ENCODE data around the gene TP63.

GRCh38 chr3:189714991-189715961 is 84.1 kb downstream of the TP63 start:
- TF ChIP-seq CTCF (IDR thresholded peaks at IDR 0.05) (no peak), POLR2A (IDR thresholded peaks at IDR 0.05) (no peak)

All from body of pancreas (tissue), 4 donors.